Measurements from ENCODE around the gene FOXJ1. TPM values are rescaled to one million over a fixed set of nuclear protein-coding genes. Genes with fewer than 3 reads are reported as not detected.

FOXJ1 gene
- total RNA-seq, 1 donor from 2014 or later: not detected

DNA sequence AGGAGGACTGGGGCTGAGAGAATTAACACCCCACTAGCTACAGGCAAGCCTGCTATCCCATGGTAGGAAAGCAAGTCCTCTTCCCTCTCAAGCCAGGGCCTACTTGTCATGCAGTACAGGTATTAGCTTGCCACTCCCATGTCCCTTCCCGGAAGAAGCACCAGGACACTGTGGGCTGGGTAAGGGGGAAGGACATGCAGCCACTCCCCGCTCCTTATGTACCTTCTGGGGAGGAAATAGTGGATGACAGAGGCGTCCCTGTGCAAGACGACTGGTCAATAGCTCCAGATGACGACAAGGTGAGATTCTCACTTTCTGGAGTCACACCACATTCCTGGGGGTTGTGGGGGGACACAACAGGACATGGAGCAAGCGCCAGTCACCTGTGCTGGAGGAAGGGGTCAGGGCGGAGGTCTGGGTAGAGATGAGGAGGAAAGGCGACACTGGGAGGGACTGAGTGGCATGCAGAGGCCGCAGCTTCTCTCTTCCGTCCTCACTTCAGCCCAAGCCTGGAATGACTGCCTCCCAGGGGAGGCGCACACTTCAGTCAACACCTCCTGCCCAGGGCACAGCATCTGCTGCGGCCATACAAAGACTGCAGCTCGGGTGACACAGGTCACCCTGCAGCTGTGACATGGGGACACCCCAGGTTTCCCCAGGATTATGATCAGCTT is 15.1 kb upstream of the FOXJ1 start:
- H3K27me3 ChIP-seq (ENCODE audit: control insufficient read depth, insufficient read depth, low read length): peaks cover 4% of the 10 kb centered on the region
- no peaks in the 10 kb centered on the region for H3K36me3 ChIP-seq (ENCODE audit: control insufficient read depth, insufficient read depth, low read length)
- no peak overlapping the region for H3K4me3 ChIP-seq (ENCODE audit: low read depth, low read length)
- TF ChIP-seq, protein P1, sequence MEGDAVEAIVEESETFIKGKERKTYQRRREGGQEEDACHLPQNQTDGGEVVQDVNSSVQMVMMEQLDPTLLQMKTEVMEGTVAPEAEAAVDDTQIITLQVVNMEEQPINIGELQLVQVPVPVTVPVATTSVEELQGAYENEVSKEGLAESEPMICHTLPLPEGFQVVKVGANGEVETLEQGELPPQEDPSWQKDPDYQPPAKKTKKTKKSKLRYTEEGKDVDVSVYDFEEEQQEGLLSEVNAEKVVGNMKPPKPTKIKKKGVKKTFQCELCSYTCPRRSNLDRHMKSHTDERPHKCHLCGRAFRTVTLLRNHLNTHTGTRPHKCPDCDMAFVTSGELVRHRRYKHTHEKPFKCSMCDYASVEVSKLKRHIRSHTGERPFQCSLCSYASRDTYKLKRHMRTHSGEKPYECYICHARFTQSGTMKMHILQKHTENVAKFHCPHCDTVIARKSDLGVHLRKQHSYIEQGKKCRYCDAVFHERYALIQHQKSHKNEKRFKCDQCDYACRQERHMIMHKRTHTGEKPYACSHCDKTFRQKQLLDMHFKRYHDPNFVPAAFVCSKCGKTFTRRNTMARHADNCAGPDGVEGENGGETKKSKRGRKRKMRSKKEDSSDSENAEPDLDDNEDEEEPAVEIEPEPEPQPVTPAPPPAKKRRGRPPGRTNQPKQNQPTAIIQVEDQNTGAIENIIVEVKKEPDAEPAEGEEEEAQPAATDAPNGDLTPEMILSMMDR (IDR thresholded peaks at IDR 0.05; ENCODE audit: insufficient read depth, low read length, severe bottlenecking): no peak
- DNase-seq (ENCODE audit: low read depth) (no peak), FAIRE-seq (peak; percentile 32)

DNA sequence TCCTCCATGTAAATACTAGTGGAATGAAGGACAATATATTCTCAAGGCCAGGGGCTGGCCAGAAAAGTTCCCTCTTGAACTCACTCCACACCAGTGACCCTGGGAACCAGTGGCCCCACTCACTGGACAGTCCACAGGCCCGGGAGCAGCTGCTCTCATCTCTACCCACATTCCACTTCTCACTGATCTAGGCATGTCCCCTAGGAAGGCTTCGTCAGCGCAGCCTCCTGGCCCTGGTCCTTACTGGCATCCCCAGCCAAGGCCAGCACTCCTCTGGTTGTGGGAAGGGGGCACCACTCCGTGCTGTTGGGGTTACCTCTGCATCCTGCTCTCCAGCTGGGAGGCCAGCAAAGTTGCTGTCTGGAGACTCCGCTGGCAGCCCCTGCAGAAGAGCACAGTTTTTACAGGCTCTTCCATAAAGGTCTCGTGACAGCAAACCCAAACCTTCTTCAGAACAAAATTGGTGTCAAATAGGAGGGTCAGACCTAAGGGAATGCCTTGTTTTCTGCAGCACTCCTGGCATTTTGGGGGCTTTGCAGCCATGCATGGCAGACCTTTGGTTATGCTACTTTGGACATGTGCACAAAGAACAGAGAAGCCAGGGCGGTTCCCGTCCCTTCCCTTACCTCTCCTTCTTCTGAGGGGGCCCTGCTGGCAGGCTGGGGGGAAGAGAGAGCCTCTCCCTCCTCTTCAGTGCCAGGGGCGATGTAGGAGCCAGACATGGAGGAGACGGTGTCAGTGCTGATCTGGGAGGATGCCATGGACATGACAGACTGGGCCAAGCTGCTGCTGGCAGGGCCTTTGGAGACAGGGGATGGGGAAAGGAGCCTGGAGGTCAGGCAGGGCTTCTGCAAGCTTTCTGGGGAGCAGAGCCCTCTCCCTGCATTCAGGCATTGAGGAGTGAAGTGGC is 14.1 kb upstream of the FOXJ1 start:
- FAIRE-seq: no peak
- peaks cover 4% of the 10 kb centered on the region for H3K27me3 ChIP-seq (ENCODE audit: control insufficient read depth, insufficient read depth, low read length)

DNA sequence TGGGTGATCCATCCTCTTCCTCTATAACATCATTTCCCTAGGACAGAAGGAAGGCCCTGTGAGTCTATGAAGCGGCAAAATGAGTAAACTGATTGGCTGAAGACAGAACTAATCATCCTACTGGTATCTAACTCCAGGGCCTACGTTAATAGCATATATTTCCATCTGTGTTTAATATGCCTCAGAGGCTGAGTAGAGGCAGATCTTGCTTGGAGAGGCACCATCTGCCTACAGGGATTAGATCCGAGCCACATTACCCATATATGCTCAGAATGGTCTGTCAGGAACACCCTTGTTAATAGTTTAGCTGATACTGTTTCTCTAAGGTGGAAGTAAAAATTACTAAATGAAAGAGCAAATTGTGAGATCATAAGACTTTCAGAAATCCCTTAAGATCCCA is 13.2 kb upstream of the FOXJ1 start:
- no peak for FAIRE-seq
- Histone ChIP-seq H3K27me3 (ENCODE audit: control insufficient read depth, insufficient read depth, low read length) (peaks cover 4% of the 10 kb centered on the region), H3K36me3 (ENCODE audit: control insufficient read depth, insufficient read depth, low read length) (no peaks in the 10 kb centered on the region), H3K4me3 (ENCODE audit: low read depth, low read length) (no peak overlapping the region)
- no peak for DNase-seq (ENCODE audit: low read depth)
- TF ChIP-seq, protein P1 (IDR thresholded peaks at IDR 0.05; ENCODE audit: insufficient read depth, low read length, severe bottlenecking): no peak

More for the DNA sequence above, 14.1 kb upstream of the FOXJ1 start:
- TF ChIP-seq, protein P1 (IDR thresholded peaks at IDR 0.05; ENCODE audit: insufficient read depth, low read length, severe bottlenecking): no peak
- Histone ChIP-seq H3K36me3 (ENCODE audit: control insufficient read depth, insufficient read depth, low read length) (no peaks in the 10 kb centered on the region), H3K4me3 (ENCODE audit: low read depth, low read length) (no peak overlapping the region)
- no peak for DNase-seq (ENCODE audit: low read depth)

DNA sequence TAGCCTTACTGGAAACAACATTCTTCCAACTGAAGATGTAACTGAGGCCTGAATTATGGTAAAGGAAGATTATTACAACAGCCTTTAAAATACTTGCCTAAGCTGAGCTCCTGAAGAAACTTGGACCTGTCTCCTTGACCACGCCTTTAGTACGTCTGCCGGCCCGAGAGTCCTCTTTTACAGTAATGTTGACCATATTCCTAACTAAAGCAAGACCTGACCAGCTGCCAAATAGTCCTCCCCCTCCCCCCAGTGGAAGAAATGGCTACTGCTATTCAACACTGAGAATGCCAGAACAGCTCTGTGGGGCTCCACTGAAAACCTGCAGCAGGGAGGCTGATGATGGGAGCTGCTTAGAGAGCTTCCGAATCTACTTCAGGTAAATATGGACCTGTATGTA is 12.6 kb upstream of the FOXJ1 start:
- Histone ChIP-seq H3K27me3 (ENCODE audit: control insufficient read depth, insufficient read depth, low read length) (peaks cover 4% of the 10 kb centered on the region), H3K36me3 (ENCODE audit: control insufficient read depth, insufficient read depth, low read length) (no peaks in the 10 kb centered on the region), H3K4me3 (ENCODE audit: low read depth, low read length) (no peak overlapping the region)
- TF ChIP-seq, protein P1 (IDR thresholded peaks at IDR 0.05; ENCODE audit: insufficient read depth, low read length, severe bottlenecking): peak; percentile 5
- DNase-seq (ENCODE audit: low read depth): no peak
- no peak for FAIRE-seq

DNA sequence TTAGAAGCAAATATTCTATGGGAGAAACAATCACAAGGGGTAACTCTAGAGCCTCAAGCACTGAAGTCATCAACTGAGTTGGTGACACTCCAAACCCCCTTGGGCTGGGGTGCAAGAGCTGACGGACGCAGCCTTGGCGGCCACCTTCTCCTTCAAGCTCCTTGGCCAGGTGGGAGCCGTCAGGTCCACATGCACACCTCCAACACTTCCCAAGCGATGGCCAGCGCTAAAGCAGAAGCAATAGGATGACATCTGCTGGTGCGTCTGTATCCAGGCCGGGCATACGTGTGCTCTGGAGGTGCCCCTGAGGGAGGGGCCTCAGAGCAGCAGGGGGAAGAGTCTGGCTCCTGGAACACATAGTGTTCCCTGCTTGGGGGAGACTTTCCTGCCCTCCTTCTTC is 12.2 kb upstream of the FOXJ1 start:
- no peak for DNase-seq (ENCODE audit: low read depth)
- Histone ChIP-seq H3K27me3 (ENCODE audit: control insufficient read depth, insufficient read depth, low read length) (peaks cover 1% of the 10 kb centered on the region), H3K36me3 (ENCODE audit: control insufficient read depth, insufficient read depth, low read length) (no peaks in the 10 kb centered on the region), H3K4me3 (ENCODE audit: low read depth, low read length) (no peak overlapping the region)
- no peak for FAIRE-seq
- TF ChIP-seq, protein P1 (IDR thresholded peaks at IDR 0.05; ENCODE audit: insufficient read depth, low read length, severe bottlenecking): no peak

All from bronchial epithelial cell (primary cell).